HG02870 (cell line): Measurements from ENCODE around the gene TNIK.
"Not testable (repeated sequence)": the region's sequence is repeated elsewhere in the genome, so short reads cannot be mapped to it uniquely, and the experiment has no call there.

ENCODE experiments used
- ATAC-seq: cut with Tn5 transposase; IDR thresholded peaks from one replicate; pipeline ENCODE4 v1.9.1; 2021; ENCODE audit warnings: mild to moderate bottlenecking, moderate library complexity; ENCODE audit not compliant: unreplicated experiment

Gene TNIK

GRCh38 chr3:171389491-171389890 lies 70.7 kb downstream of the TNIK start:
- ATAC-seq = no peak

GRCh38 chr3:171388527-171388926 lies 71.7 kb downstream of the TNIK start:
- no peak for ATAC-seq

DNA sequence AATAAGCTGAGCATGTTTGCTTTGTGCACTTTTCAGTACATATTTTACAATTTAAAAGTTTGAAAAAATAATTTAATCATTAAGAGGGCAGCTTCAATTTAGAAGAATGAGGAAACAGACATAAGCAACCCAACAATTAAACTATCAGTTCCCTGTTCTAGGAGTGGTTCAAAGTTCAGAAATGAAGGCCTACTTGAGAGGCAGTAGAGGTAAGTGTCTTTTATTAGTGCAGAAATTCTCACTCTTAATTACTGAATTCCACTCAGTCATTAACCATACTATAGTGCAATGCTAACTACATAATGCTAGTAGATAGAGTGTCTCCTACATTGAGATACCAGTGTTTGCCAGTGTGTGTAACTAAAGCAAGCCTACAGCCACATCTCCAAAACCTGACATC lies 73.1 kb downstream of the TNIK start:
- ATAC-seq = no peak

- no peak for ATAC-seq
Observed at GRCh38 chr3:171385086-171385485, 75.1 kb downstream of the TNIK start.

DNA sequence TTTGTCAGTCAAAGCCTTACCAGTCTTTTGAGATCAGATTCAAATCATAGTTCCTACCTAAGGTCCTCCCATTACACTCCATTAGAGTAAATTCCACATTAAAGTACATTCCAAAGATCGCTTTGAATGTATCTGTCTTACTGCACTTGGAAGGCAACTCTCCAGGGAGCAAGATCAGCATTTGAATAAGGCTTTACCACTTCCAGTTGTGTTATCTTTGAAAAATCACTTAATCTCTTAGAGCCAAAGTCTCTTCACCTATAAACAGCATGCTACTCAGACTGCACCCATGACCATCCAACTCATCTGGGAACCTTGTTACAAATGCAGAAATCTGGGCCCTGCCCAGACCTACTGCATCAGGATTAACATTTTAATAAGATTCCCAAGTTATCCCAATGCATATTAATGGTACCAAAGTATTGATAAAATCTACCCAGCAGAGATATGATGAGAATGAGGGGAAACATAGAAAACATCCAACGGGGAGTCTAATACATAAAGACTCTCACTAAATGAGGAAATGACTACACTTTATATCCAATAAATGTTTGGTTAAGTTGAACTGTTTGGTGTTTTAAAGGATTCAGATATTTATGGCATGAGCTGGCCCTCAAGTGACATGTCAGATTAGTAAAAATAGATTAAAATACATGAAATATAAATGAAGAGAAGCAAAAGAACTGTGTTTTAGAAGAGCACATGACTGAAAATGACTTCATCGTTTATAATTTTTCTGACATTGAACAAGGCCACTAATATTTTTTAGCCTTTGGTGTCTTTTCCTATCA lies 75.9 kb downstream of the TNIK start:
- no peak for ATAC-seq

GRCh38 chr3:171383206-171384018 lies 76.8 kb downstream of the TNIK start:
- peak; percentile 67 for ATAC-seq

DNA sequence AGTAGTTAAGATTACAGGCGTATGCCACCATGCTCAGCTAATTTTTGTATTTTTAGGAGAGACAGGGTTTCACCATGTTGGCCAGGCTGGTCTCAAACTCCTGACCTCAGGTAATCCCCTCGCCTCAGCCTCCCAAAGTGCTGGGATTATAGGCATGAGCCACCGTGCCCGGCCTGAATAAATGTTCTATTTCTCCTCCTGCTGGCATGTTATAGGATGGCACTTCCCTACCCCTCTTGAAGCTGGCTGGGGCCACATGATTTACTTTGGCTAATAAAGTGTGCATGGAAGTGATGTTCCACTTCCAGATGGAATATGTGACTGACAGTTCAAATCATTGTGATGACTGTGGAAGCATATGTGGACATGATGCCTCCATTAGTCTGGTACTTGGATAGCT lies 77.9 kb downstream of the TNIK start:
- not testable (repeated sequence) for ATAC-seq

GRCh38 chr3:171380711-171381425 lies 79.3 kb downstream of the TNIK start:
- no peak for ATAC-seq

DNA sequence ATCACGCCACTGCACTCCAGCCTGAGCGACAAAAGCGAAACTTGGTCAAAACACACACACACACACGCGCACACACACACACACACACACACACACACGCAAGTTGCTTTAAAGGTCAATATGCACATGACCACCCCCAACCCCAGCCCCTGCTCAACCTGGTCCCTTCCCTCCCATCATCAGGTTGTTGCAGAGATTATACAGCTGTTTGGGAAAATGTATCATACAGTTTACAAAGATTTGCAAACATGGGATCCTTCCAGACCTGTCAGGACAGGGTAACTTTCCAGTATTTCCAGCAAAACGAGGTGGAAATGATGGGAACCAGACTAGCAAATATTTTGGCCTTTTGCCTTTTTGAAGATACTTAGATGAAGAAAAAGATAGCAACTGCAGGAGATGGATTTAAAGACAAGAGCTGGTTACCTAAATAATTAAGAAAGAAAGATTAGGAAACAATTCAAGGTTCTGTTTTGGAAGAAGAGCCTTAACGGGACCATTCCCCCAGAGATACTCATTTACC lies 80.2 kb downstream of the TNIK start:
- ATAC-seq = no peak

GRCh38 chr3:171379281-171379680 lies 80.9 kb downstream of the TNIK start:
- ATAC-seq = no peak

GRCh38 chr3:171378586-171378985 lies 81.6 kb downstream of the TNIK start:
- no peak for ATAC-seq

GRCh38 chr3:171377859-171378258 lies 82.3 kb downstream of the TNIK start:
- no peak for ATAC-seq

- ATAC-seq = no peak
Observed at GRCh38 chr3:171376596-171376947, 83.6 kb downstream of the TNIK start.

- ATAC-seq = no peak
Observed at GRCh38 chr3:171375666-171376595, 84.3 kb downstream of the TNIK start.

DNA sequence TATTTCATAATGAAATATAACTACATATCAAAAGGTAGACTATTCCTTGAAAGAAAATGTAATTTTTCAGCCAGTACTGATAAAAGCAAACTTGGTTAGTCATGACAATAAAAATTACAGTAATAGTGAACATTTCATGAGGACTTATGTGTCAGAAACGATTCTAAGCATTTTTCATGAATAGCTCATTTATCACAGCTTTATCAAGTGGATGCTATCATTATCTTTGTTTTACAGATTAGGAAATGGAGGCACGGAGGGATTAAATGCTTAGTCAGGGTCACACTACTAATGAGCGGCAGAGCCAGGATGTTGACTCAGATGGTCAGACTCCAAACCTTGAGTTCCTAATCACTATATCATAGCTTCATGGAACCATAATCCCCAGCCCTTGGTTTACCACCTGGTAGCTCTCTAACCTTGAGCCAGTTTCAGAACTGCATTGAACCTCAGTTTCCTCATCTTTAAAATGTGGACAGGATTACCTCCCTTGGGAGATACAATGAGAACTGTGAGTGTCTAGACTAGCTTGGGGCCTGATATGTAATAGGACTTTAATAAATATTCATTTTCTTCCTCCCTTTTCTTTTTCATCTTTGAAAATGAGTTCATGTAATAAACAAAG lies 85.4 kb downstream of the TNIK start:
- no peak for ATAC-seq

- ATAC-seq = no peak
Observed at GRCh38 chr3:171374260-171374659, 85.9 kb downstream of the TNIK start.

- ATAC-seq = no peak
Observed at GRCh38 chr3:171373711-171374110, 86.5 kb downstream of the TNIK start.

DNA sequence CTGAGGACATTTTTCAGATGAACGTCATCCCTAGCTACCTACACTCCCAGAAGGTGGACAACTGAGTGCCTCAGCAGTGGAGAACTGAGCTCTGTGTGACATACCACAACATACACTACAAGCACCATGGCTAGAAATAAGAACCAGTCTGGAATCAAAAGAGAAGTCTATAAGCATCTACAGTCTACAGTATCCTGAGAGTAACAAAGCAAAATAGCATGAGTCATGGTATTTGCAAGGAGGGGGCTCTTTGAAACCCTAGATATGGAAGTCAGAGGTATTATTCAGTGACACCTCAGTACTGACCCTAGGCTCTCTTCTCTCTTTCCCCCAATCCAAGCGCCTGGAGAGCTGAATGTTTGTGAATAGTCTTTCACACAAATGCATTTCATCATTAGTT lies 87.5 kb downstream of the TNIK start:
- no peak for ATAC-seq

GRCh38 chr3:171371354-171371753 lies 88.9 kb downstream of the TNIK start:
- no peak for ATAC-seq

- no peak for ATAC-seq
Observed at GRCh38 chr3:171369156-171369555, 91.0 kb downstream of the TNIK start.
